ENCODE results near the gene TAS2R39.
"Not testable (repeated sequence)": the region's sequence is repeated elsewhere in the genome, so short reads cannot be mapped to it uniquely, and the experiment has no call there.

TAS2R39 gene

DNA sequence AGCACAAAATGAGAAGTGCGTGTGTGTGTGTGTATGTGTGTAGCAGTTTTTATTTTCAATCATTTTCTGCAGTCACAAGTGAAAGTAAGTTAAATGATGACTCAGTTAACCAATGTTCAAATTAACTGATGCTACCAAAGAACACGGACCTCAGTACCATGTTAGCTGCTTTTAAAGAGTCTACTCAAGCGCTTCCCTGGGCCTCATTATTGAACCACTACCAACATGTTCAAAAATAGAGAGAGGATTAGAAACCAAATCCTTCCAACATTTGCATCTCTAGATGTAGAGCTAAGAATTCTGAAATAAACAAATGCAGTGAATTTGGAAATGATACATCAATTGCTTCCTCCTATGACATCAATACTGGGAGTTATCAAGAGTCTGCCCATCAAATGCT lies at the start of gene TAS2R39:
Gene TAS2R39 (plus strand): TSS at position 396 of the 400 bp plus-strand sequence. CDS start 0 bp downstream, at position 396.
- no peak for TF ChIP-seq ZNF274 (IDR thresholded peaks at IDR 0.05; ENCODE audit: low read depth, low read length)
- H3K4me3 ChIP-seq (ENCODE audit: low read length): no peak within 1 kb of the TSS

DNA sequence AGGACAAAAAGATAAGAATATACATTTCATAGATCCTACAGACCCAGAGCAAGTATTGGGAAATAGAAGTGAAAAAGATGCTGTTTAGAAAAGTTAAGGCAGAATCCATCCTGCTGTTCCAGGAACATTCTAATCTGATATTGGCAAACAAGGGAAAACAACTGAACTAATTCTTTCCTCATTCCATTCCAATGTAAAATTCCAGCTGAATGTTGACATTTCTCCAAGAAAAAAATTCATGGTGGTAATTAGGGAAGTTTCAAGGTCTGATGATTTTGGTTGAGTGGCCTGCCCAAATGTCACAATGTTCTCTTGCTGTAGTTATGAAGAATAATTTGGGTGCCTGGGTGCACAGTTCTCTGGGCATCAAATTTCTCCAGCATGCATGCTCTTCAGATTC lies 36.1 kb upstream of the TAS2R39 start:
- no peak overlapping the region for H3K4me3 ChIP-seq (ENCODE audit: low read length)
- no peak for TF ChIP-seq ZNF274 (IDR thresholded peaks at IDR 0.05; ENCODE audit: low read depth, low read length)

DNA sequence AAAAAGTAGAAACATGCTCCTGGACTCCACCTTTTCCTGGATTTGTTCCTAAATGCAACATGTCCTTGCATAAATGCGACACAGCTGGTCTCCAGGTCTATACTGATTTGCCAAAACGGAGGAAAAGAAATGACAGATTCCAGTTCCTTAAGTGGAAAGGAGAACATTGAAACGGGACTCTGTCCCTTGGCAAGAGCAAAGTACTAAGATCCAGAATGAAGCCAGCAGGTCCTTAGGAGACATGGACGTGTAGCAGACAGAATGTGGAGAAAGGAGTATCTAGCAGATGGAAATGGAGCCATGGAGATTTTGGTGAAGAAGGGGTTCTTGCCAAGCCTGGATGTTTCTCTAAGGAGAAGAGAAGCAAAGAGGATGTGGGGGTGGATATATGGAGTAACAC lies 35.2 kb upstream of the TAS2R39 start:
- TF ChIP-seq ZNF274 (IDR thresholded peaks at IDR 0.05; ENCODE audit: low read depth, low read length): no peak
- H3K4me3 ChIP-seq (ENCODE audit: low read length): no peak overlapping the region

DNA sequence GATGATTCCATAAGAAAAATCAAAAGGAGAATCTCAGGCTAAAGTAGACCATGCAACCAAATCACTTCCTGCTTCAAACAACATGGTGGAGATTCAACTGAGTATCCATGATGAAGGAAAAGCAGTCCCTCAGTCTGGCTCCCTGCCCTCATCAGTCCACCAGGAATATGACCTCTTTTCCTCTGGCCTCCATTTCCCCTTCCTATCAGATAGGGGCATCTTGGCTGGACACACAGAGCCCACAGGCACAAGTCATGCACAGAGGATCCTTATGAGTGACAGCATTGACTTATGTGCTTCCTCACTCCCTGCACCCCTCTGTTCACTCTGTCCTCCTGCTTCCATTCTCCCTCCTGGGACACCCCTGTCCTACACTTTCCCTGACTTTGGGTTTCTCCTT lies 34.6 kb upstream of the TAS2R39 start:
- H3K4me3 ChIP-seq (ENCODE audit: low read length): no peak overlapping the region
- no peak for TF ChIP-seq ZNF274 (IDR thresholded peaks at IDR 0.05; ENCODE audit: low read depth, low read length)

DNA sequence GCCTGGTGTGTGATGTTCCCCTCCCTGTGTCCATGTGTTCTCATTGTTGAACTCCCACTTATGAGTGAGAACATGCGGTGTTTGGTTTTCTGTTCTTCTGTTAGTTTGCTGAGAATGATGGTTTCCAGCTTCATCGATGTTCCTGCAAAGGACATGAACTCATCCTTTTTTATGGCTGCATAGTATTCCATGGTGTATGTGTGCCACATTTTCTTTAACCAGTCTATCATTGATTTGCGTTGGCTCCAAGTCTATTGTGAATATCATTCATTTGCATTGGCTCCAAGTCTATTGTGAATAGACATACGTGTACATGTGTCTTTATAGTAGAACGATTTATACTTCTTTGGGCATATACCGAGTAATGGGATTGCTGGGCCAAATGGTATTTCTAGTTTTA lies 32.5 kb upstream of the TAS2R39 start:
- H3K4me3 ChIP-seq (ENCODE audit: low read length): not testable (repeated sequence)

DNA sequence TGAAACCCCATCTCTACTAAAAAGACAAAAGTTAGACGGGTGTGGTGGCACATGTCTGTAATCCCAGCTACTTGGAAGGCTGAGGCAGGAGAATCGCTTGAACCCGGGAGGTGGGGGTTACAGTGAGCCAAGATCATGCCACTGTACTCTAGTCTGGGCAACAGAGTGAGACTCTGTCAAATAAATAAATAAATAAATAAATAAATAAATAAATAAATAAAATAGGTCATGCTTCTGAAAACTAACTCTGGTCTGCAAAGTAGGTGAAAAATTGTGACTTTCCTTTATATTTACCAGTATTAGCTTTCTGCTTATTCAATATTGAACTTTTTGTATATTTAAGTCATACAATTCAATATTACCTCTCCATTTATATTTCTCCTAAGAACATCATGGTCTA lies 24.6 kb upstream of the TAS2R39 start:
- H3K4me3 ChIP-seq (ENCODE audit: low read length): not testable (repeated sequence)

DNA sequence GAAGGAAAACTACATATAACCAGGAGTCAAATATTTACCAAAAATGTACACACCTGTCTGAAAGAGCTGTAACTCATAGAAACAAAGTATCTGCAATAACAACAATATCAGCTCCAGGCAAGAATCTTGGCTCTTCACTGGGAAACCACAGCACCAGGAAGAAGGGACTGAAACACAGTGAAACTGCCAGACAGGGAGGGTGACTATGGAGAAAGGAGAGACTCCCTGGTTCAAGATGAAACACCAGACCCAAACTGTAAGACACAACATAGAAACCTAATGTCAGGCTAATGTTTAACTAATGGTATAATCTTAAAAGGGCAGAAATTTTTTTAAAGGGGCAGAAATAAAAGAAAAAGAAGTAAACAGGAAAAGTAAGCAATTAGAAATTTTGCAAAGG lies 11.5 kb upstream of the TAS2R39 start:
- no peak overlapping the region for H3K4me3 ChIP-seq (ENCODE audit: low read length)
- no peak for TF ChIP-seq ZNF274 (IDR thresholded peaks at IDR 0.05; ENCODE audit: low read depth, low read length)

DNA sequence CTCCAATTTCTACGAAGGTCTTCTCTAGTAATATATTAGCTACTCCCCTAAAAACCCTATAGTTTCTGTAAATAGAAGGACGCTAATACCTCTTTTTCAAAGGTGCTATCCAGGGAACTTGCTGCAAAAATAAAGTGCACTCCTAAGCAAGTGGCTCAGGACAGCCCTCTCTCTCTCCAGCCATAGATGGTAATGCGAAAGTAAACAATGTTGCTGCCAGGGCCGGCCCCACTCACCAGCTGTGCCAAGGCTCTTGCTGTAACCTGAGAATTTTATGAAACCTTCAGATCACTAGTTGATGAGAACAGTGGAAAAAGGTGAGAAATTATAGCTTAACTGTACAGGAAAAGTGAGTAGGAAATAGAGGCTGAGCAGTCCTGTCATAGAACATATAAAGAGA lies 10.9 kb upstream of the TAS2R39 start:
- no peak overlapping the region for H3K4me3 ChIP-seq (ENCODE audit: low read length)
- no peak for TF ChIP-seq ZNF274 (IDR thresholded peaks at IDR 0.05; ENCODE audit: low read depth, low read length)

DNA sequence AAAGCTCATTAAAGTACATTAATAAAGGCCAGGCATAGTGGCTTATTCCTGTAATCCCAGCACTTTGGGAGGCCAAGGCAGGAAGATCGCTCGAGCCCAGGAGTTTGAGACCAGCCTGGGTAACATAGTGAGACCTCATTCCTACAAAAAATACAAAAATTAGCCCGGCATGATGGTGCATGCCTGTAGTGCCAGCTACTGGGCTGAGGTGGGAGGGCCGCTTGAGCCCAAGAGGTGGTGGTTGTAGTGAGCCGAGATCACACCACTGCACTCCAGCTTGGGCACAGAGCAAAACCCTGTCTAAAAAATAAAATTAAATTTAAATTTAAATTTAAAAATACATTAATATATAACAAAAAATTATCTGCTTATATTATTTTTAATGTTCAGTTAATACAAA lies 7.1 kb upstream of the TAS2R39 start:
- TF ChIP-seq ZNF274 (IDR thresholded peaks at IDR 0.05; ENCODE audit: low read depth, low read length): no peak
- H3K4me3 ChIP-seq (ENCODE audit: low read length): no peak overlapping the region

DNA sequence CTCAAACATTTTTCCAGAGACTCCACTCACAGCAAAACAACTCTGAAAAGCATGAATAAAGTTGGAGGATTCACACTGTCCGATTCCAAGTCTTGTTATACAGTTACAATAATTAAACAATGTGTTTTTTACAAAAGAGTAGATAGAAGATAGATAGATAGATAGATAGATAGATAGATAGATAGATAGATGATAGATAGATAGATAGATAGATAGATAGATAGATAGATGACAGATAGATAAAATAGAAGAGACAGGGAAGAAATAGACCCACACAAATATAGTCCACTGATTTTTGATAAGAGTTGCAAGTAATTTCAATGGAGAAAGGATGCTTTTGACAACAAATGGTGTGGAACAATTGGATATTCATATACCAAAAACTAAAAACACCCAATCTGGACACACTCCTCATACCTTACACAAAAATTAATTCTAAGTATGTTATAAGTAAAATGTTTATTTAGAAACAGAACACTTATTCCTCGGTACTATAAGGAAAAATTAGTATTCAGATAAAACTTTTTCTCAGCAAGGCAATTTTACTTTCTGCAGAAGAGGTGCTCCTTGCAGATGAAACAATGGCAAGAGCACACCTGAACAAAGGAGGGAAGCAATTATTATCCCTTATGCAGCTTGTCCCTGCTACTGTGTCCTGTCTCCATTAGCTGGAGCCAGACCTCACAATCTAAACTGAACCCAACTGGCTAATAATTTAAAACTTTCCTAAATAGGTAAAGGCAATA lies 5.7 kb upstream of the TAS2R39 start:
- TF ChIP-seq ZNF274 (IDR thresholded peaks at IDR 0.05; ENCODE audit: low read depth, low read length): no peak
- no peak overlapping the region for H3K4me3 ChIP-seq (ENCODE audit: low read length)

DNA sequence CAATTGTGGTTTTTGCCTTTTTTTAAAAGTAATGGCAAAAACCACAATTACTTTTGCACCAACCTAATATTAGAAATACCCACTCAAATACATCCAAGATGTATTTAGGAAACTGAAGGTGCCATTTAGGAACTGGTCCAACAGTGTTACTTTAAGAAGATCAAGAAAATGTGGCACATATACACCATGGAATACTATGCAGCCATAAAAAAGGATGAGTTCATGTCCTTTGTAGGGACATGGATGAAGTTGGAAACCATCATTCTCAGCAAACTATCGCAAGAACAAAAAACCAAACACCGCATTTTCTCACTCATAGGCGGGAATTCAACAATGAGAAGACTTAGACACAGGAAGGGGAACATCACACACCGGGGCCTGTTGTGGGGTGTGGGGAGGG lies 2.4 kb upstream of the TAS2R39 start:
- H3K4me3 ChIP-seq (ENCODE audit: low read length): not testable (repeated sequence)

DNA sequence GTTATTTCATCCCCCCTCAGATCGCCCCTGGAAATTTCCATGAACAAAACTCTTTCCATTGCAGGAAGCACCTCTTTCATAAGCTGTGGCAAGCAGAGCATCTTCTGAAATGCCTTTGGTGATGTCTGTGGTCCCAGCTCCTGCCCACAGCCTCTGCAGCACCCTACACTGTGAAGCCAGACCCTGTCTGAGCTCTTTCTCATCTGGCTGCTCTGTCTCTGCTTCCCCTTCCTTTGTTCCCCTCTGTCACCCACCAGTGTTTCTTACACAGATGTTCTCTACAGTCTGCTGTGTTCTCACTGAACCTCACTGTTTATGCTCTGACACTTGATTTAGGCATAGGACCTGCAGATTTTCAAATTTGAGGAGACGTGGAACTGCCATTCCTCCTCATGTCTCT lies 1.9 kb upstream of the TAS2R39 start:
- no peak for TF ChIP-seq ZNF274 (IDR thresholded peaks at IDR 0.05; ENCODE audit: low read depth, low read length)
- H3K4me3 ChIP-seq (ENCODE audit: low read length): no peak overlapping the region

DNA sequence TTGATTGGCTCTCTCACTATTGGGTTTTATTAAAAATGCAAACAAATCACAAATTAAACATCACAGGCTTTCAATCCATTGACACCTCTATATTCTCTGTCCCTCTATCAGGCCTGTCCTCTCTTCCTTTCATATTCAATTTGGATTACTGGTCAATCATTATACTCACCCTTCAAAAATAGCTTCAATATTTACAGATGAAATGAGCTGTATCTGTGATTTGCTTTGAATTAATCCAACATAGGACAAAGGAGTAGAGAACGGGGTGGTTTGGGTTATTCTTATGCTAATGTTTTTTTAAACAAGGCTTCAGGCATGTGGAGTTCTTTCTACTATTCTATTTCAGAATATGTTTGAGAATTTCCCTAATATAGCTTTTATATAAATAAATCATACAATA lies 2.3 kb downstream of the TAS2R39 start:
- TF ChIP-seq ZNF274 (IDR thresholded peaks at IDR 0.05; ENCODE audit: low read depth, low read length): no peak
- H3K4me3 ChIP-seq (ENCODE audit: low read length): no peak overlapping the region

DNA sequence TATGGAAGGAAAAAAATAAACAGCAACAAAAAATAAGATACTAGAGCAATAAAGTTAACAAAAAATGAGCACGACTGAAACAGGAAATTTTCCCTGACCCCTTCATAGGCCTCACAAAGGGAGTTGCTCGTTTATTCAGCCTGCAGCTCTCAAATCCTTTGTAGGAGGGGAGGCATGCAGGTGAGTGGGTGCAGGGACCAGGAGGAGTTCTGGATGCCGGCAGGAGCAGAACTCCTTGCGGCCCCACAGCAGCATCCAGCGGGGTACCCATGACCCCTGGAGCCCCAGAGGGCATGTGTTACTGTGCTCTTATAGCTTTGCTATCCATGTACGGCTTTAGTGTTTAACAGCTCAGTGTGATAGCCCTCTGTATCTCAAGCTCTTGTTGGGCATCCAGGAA lies 5.8 kb downstream of the TAS2R39 start:
- TF ChIP-seq ZNF274 (IDR thresholded peaks at IDR 0.05; ENCODE audit: low read depth, low read length): no peak

DNA sequence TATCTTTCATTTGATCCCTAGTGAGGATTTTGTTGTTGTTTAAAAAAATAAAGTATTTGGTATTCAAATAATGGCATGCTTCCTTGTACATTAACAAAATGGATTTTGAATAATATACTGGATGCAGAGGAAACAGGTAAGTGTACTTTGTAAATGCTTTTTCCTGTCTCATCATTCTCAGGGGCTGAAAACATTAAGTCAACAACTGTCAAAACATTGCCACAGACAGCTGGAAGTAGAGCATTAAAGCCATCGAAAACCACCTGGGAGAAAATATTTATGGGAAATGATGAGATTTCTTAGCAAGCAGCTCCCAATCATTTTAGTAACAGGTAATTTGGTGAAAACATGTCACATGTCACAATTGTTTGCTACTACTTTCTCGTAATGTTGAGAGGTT lies 10.7 kb downstream of the TAS2R39 start:
- no peak for TF ChIP-seq ZNF274 (IDR thresholded peaks at IDR 0.05; ENCODE audit: low read depth, low read length)
- H3K4me3 ChIP-seq (ENCODE audit: low read length): no peak overlapping the region

More for the DNA sequence above, 5.8 kb downstream of the TAS2R39 start:
- H3K4me3 ChIP-seq (ENCODE audit: low read length): no peak overlapping the region

DNA sequence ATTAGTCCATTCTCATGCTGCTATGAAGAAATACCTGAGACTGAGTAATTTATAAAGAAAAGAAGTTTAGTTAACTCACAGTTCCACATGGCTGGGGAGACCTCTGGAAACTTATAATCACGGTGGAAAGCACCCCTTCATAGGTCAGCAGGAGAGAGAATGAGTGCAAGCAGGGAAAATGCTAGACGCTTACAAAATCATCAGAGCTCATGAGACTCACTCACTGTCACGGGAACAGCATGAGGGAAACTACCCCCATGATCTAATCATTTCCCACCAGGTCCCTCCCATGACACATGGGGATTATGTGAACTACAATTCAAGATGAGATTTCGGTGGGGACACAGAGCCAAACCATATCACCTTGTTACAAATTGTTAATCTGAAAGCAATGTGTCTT lies 15.8 kb downstream of the TAS2R39 start:
- no peak for TF ChIP-seq ZNF274 (IDR thresholded peaks at IDR 0.05; ENCODE audit: low read depth, low read length)
- no peak overlapping the region for H3K4me3 ChIP-seq (ENCODE audit: low read length)
